Upper lobe of left lung (tissue), 4 donors: Measurements from ENCODE around the gene SETD9.

Source experiments
- EP300 ChIP-seq, 4 donors: sonication (generic); formaldehyde crosslinking; IDR thresholded peaks; one replicate each; pipeline ENCODE4 v1.5.1; 2017; ENCODE audit warnings: antibody characterized with exemption in 4 of 4, control low read depth in 2 of 4
- POLR2A ChIP-seq, 4 donors: fragments of 450-650 bp; IDR thresholded peaks; one replicate each; pipeline ENCODE4 v1.5.1; 2016 to 2017; ENCODE audit warnings: antibody characterized with exemption in 4 of 4, mild to moderate bottlenecking in 2 of 4
- POLR2AphosphoS5 ChIP-seq, 2 donors: sonication (generic); formaldehyde crosslinking; IDR thresholded peaks; one replicate each; pipeline ENCODE4 v1.5.1; 2017; ENCODE audit warnings: antibody characterized with exemption in 2 of 2
- TF ChIP-seq, protein P1 (sequence below), 6 experiments: fragments of 450-650 bp in 4 of 6; fragments of 200-600 bp in 2 of 6; sonication (generic) in 2 of 6; IDR thresholded peaks; one replicate each; pipeline ENCODE4 v1.5.1; 2016 to 2019; ENCODE audit warnings: antibody characterized with exemption in 6 of 6

DNA sequence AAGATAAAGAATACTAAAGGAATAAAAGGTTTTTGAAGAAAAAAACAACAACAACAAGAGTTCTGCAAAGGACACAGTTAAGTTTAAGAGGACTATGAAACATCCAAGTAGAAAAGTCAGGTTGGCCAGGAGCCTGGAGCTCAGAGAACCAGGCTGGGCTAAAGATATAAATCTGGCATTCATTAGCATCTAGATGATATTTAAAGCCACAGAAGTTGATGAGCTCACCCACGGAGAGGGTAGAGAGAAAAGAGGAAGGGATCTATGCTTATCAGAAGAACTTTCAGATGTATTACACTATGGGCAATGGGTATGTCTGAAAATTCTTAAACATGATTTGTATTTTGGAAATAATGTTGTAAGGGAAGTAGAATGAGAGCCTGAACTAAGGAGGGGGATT is 32.6 kb downstream of the SETD9 start:
- TF ChIP-seq POLR2AphosphoS5 (IDR thresholded peaks at IDR 0.05), result no peak
- no peak for TF ChIP-seq POLR2A (IDR thresholded peaks at IDR 0.05)
- TF ChIP-seq, protein P1, sequence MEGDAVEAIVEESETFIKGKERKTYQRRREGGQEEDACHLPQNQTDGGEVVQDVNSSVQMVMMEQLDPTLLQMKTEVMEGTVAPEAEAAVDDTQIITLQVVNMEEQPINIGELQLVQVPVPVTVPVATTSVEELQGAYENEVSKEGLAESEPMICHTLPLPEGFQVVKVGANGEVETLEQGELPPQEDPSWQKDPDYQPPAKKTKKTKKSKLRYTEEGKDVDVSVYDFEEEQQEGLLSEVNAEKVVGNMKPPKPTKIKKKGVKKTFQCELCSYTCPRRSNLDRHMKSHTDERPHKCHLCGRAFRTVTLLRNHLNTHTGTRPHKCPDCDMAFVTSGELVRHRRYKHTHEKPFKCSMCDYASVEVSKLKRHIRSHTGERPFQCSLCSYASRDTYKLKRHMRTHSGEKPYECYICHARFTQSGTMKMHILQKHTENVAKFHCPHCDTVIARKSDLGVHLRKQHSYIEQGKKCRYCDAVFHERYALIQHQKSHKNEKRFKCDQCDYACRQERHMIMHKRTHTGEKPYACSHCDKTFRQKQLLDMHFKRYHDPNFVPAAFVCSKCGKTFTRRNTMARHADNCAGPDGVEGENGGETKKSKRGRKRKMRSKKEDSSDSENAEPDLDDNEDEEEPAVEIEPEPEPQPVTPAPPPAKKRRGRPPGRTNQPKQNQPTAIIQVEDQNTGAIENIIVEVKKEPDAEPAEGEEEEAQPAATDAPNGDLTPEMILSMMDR (IDR thresholded peaks at IDR 0.05), result no peak
- no peak for TF ChIP-seq EP300 (IDR thresholded peaks at IDR 0.05)
